Vagina (tissue), 2 donors: ENCODE measurements around the gene P2RY6. TPM values are rescaled to one million over a fixed set of nuclear protein-coding genes. Genes with fewer than 3 reads are reported as not detected.

ENCODE experiments used
- DNase-seq, 2 donors: peaks; one replicate each; pipeline ENCODE4 v3.0.0-alpha.2; 2017; ENCODE audit errors: extremely low spot score in 2 of 2
- H3K27ac ChIP-seq: fragments of 200-600 bp; sonication (generic); one replicate; pipeline ENCODE4 v1.5.1; 2019
- H3K27me3 ChIP-seq: fragments of 200-600 bp; sonication (generic); one replicate; pipeline ENCODE4 v1.5.1; 2019
- H3K36me3 ChIP-seq, 2 donors: fragments of 200-600 bp; sonication (generic); one replicate each; pipeline ENCODE4 v1.5.1; 2017 to 2019
- H3K4me1 ChIP-seq: fragments of 200-600 bp; sonication (generic); one replicate; pipeline ENCODE4 v1.5.1; 2019
- H3K4me3 ChIP-seq, 2 donors: fragments of 200-600 bp; sonication (generic); 1 replicate in 1 of 2; 2 replicates in 1 of 2; pipeline ENCODE4 v1.5.1; 2016 to 2019
- H3K9me3 ChIP-seq: fragments of 200-600 bp; sonication (generic); one replicate; pipeline ENCODE4 v1.5.1; 2019
- CTCF ChIP-seq, 3 experiments: fragments of 450-650 bp in 2 of 3; fragments of 200-600 bp in 1 of 3; sonication (generic) in 1 of 3; IDR thresholded peaks; one replicate each; pipeline ENCODE4 v1.5.1; 2017 to 2019; ENCODE audit warnings: antibody characterized with exemption in 3 of 3, mild to moderate bottlenecking in 2 of 3, moderate library complexity in 2 of 3
- POLR2A ChIP-seq, 2 donors: fragments of 450-650 bp; IDR thresholded peaks; one replicate each; pipeline ENCODE4 v1.6.1; 2017; ENCODE audit warnings: antibody characterized with exemption in 2 of 2, mild to moderate bottlenecking in 2 of 2, moderate library complexity in 2 of 2
- POLR2AphosphoS5 ChIP-seq, 2 donors: sonication (generic); formaldehyde crosslinking; IDR thresholded peaks; one replicate each; pipeline ENCODE4 v1.9.0; 2017; ENCODE audit warnings: antibody characterized with exemption in 2 of 2, mild to moderate bottlenecking in 2 of 2, low read depth in 1 of 2; ENCODE audit not compliant: insufficient read depth in 1 of 2
- intact Hi-C: fragments of 100-400 bp; cut with DNase I; formaldehyde crosslinking; loops from one replicate; pipeline ENCODE4 v1.15.1; 2023
- total RNA-seq: library from RNA; depleted of rRNA; stranded (reverse); fragments of >200 nt; gene quantifications from one replicate; pipeline ENCODE4 v1.2.3, GENCODE V29; 2016

The P2RY6 gene
- total RNA-seq, 1 donor from 2014 or later = 2.0 TPM

- no peak for TF ChIP-seq POLR2AphosphoS5 (IDR thresholded peaks at IDR 0.05; ENCODE audit: insufficient read depth in 1 of 2, low read depth in 1 of 2)
- no peak for TF ChIP-seq CTCF (IDR thresholded peaks at IDR 0.05)
- no peak for TF ChIP-seq POLR2A (IDR thresholded peaks at IDR 0.05)
- no peak for DNase-seq
- intact Hi-C loops = no loop called here
- peaks cover 10% of the 10 kb centered on the region for H3K4me1 ChIP-seq
- H3K4me3 ChIP-seq = no peak overlapping the region
- no peak overlapping the region for H3K27ac ChIP-seq
- no peaks in the 10 kb centered on the region for H3K36me3 ChIP-seq
- no peaks in the 10 kb centered on the region for H3K27me3 ChIP-seq
- H3K9me3 ChIP-seq = no peaks in the 10 kb centered on the region
Measured at GRCh38 chr11:73246303-73246702, 25.8 kb upstream of the P2RY6 start.

DNA sequence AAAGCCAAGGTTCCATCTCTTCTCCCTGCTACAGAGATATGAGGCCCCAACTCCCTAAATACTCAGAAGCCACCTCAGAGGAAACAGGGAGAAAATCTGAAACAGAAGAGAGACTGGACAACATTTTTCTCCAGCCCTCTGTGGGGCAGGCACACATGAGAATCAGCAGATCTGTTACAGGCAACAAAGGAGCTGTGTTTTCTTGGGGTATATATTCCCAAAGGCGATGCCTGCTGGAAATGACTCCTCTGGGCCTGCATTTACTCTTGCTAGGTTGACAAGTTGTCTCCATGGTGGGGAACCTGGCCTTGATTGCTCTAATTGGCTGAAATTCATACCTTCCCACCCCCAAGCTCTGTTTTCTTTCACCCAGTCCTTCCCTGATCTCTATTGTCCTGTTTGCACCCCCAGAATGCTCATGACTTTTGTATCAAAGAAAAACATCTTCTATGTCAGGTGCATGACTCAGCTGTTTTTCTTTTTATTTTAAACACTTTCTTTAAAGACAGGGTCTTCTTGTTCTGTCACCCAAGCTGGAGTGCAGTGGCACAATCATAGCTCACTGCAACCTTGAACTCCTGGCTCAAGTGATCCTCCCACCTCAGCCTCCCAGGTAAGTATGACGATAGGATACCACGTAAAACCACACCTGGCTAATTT, 23.5 kb upstream of the P2RY6 start:
- intact Hi-C loops = no loop called here
- Histone ChIP-seq H3K27ac (no peak overlapping the region), H3K4me1 (no peaks in the 10 kb centered on the region), H3K4me3 (no peak overlapping the region), H3K9me3 (no peaks in the 10 kb centered on the region), H3K27me3 (no peaks in the 10 kb centered on the region), H3K36me3 (no peaks in the 10 kb centered on the region)
- no peak for TF ChIP-seq CTCF (IDR thresholded peaks at IDR 0.05)
- no peak for TF ChIP-seq POLR2A (IDR thresholded peaks at IDR 0.05)
- DNase-seq = no peak

DNA sequence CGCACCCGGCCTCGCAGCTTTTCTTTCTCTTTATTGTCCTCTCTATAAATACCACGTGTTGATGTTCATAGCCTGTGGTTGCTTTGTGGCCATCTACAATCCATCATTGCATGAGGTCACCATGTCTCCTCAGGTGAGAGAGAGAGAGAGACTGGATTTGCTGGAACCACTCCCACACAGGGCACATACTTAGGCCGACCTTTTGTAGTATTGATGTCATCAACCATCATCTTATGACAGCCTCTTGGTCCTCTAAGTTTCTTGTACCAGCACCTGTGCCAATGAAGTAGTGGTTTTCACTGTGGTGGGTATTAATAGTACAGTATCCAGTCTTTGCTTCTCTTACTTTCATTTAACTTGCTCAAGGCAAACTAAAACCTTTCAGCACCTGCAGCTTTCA, 22.8 kb upstream of the P2RY6 start:
- intact Hi-C loops = no loop called here
- Histone ChIP-seq H3K9me3 (no peaks in the 10 kb centered on the region), H3K27me3 (no peaks in the 10 kb centered on the region), H3K27ac (no peak overlapping the region), H3K36me3 (no peaks in the 10 kb centered on the region), H3K4me3 (no peak overlapping the region), H3K4me1 (no peaks in the 10 kb centered on the region)
- TF ChIP-seq POLR2A (IDR thresholded peaks at IDR 0.05) = no peak
- TF ChIP-seq POLR2AphosphoS5 (IDR thresholded peaks at IDR 0.05; ENCODE audit: insufficient read depth in 1 of 2, low read depth in 1 of 2) = no peak
- no peak for TF ChIP-seq CTCF (IDR thresholded peaks at IDR 0.05)
- no peak for DNase-seq

GRCh38 chr11:73249853-73250783, 22.0 kb upstream of the P2RY6 start:
- Histone ChIP-seq H3K27me3 (no peaks in the 10 kb centered on the region), H3K4me1 (no peaks in the 10 kb centered on the region), H3K27ac (no peak overlapping the region), H3K36me3 (no peaks in the 10 kb centered on the region), H3K4me3 (no peak overlapping the region), H3K9me3 (no peaks in the 10 kb centered on the region)
- intact Hi-C loops = no loop called here
- TF ChIP-seq CTCF (IDR thresholded peaks at IDR 0.05) (no peak), POLR2A (IDR thresholded peaks at IDR 0.05) (no peak), POLR2AphosphoS5 (IDR thresholded peaks at IDR 0.05; ENCODE audit: insufficient read depth in 1 of 2, low read depth in 1 of 2) (no peak)
- DNase-seq = no peak
